Parathyroid adenoma (tissue), 2 donors: Measurements from ENCODE around the gene LRRC8C.

ENCODE experiments used
- H2AFZ ChIP-seq: fragments of 300-600 bp; sonication (generic); one replicate; pipeline ENCODE4 v1.7.0; 2017; ENCODE audit warnings: antibody characterized with exemption, mild to moderate bottlenecking
- H3K27ac ChIP-seq: fragments of 300-600 bp; sonication (generic); one replicate; pipeline ENCODE4 v1.7.0; 2017
- H3K27me3 ChIP-seq: fragments of 300-600 bp; sonication (generic); one replicate; pipeline ENCODE4 v1.7.0; 2017; ENCODE audit warnings: low read length; ENCODE audit not compliant: control insufficient read depth, insufficient read depth
- H3K36me3 ChIP-seq: fragments of 300-600 bp; sonication (generic); one replicate; pipeline ENCODE4 v1.7.0; 2017; ENCODE audit warnings: low read length; ENCODE audit not compliant: control insufficient read depth, insufficient read depth
- H3K4me1 ChIP-seq: fragments of 300-600 bp; sonication (generic); one replicate; pipeline ENCODE4 v1.7.0; 2017; ENCODE audit warnings: control low read depth
- H3K4me2 ChIP-seq: fragments of 300-600 bp; sonication (generic); one replicate; pipeline ENCODE4 v1.7.0; 2017; ENCODE audit warnings: low read length
- H3K4me3 ChIP-seq: fragments of 300-600 bp; sonication (generic); one replicate; pipeline ENCODE4 v1.7.0; 2017; ENCODE audit warnings: low read depth, low read length
- H3K79me2 ChIP-seq: fragments of 300-600 bp; sonication (generic); one replicate; pipeline ENCODE4 v1.7.0; 2017; ENCODE audit warnings: control low read depth
- H3K9ac ChIP-seq: fragments of 300-600 bp; sonication (generic); one replicate; pipeline ENCODE4 v1.7.0; 2017; ENCODE audit warnings: mild to moderate bottlenecking
- H3K9me3 ChIP-seq: fragments of 300-600 bp; sonication (generic); one replicate; pipeline ENCODE4 v1.7.0; 2017; ENCODE audit warnings: low read length; ENCODE audit not compliant: control insufficient read depth
- TF ChIP-seq, protein P1 (sequence below): fragments of 300-600 bp; sonication (generic); IDR thresholded peaks from one replicate; pipeline ENCODE4 v1.7.0; 2017; ENCODE audit warnings: antibody characterized with exemption, mild to moderate bottlenecking
- donor health status: primary hyperparathyroidism.

Gene LRRC8C

DNA sequence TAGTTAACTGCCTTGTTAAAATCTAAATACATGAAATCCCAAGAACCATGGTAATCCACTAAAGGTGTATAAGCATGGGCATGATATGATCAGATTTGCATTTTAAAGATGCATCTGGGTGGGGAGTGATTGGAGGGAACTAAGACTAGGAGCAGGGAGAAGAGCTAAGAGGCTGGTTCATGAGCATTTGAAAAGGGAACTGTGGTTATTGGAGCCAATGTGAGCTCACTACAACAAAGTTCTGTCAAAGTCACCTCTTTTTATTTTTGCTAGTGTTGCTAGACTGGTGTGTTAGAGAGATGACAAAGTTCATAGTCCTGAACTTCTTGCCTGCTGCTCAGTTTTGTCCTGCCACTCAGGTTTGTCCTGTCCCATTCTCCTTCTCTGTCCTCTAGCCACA is 120.8 kb downstream of the LRRC8C start:
- no peak overlapping the region for H3K27ac ChIP-seq

DNA sequence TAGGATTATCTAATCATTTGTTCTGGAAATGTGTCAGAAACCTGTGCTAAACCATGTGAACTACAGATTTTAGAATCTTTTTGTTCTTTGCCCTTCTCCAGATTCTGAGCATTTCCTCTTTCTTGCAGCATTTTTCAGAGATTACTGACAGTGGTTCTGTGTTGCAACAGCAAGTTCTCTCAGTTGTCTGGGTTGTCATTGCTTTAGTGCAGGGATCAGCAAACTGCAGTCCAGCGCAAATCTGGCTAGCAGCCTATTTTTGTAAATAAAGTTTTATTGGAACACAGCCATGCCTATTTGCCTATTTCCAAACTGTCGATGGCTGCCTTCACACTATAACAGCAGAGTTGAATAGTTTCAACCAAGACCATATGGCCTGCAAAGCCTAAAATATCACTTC is 121.6 kb downstream of the LRRC8C start:
- Histone ChIP-seq H3K27me3 (no peaks in the 10 kb centered on the region), H3K9me3 (no peaks in the 10 kb centered on the region), H3K27ac (no peak overlapping the region), H3K4me1 (no peaks in the 10 kb centered on the region), H2AFZ (no peak overlapping the region), H3K79me2 (no peaks in the 10 kb centered on the region), H3K4me2 (no peak overlapping the region), H3K4me3 (no peak overlapping the region), H3K36me3 (no peaks in the 10 kb centered on the region), H3K9ac (no peak overlapping the region)
- TF ChIP-seq, protein P1, sequence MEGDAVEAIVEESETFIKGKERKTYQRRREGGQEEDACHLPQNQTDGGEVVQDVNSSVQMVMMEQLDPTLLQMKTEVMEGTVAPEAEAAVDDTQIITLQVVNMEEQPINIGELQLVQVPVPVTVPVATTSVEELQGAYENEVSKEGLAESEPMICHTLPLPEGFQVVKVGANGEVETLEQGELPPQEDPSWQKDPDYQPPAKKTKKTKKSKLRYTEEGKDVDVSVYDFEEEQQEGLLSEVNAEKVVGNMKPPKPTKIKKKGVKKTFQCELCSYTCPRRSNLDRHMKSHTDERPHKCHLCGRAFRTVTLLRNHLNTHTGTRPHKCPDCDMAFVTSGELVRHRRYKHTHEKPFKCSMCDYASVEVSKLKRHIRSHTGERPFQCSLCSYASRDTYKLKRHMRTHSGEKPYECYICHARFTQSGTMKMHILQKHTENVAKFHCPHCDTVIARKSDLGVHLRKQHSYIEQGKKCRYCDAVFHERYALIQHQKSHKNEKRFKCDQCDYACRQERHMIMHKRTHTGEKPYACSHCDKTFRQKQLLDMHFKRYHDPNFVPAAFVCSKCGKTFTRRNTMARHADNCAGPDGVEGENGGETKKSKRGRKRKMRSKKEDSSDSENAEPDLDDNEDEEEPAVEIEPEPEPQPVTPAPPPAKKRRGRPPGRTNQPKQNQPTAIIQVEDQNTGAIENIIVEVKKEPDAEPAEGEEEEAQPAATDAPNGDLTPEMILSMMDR = no peak

More for the DNA sequence above, 120.8 kb downstream of the LRRC8C start:
- no peaks in the 10 kb centered on the region for H3K9me3 ChIP-seq
- no peaks in the 10 kb centered on the region for H3K36me3 ChIP-seq
- H3K79me2 ChIP-seq = no peaks in the 10 kb centered on the region
- H3K9ac ChIP-seq = no peak overlapping the region
- H3K4me1 ChIP-seq = no peaks in the 10 kb centered on the region
- H3K4me3 ChIP-seq = no peak overlapping the region
- H3K27me3 ChIP-seq = no peaks in the 10 kb centered on the region
- H3K4me2 ChIP-seq = no peak overlapping the region
- TF ChIP-seq, protein P1 = no peak
- no peak overlapping the region for H2AFZ ChIP-seq

DNA sequence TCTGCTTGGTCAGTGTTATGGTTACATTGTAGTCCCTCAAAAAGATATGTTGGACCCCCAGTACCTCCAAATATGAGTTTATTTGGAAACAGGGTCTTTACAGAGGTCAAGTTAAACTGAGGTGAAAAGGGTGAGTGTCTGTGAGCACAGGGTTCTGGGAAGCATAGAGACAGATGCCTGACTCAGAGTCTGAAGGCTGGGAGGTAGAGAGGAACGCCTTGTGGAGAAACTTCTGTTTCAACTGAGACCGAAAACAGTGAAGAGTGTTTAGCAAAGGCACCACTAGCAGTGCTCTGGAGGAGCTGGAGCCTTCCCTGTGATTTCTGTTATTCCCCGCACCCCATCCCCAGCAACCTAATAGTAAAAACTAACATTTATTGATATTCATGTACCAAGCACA is 122.7 kb downstream of the LRRC8C start:
- H3K4me3 ChIP-seq = no peak overlapping the region
- H3K27me3 ChIP-seq = no peaks in the 10 kb centered on the region
- H3K9ac ChIP-seq = no peak overlapping the region
- TF ChIP-seq, protein P1 = no peak
- no peaks in the 10 kb centered on the region for H3K36me3 ChIP-seq
- no peaks in the 10 kb centered on the region for H3K9me3 ChIP-seq
- H2AFZ ChIP-seq = no peak overlapping the region
- H3K4me1 ChIP-seq = no peaks in the 10 kb centered on the region
- no peaks in the 10 kb centered on the region for H3K79me2 ChIP-seq
- no peak overlapping the region for H3K27ac ChIP-seq
- H3K4me2 ChIP-seq = no peak overlapping the region

DNA sequence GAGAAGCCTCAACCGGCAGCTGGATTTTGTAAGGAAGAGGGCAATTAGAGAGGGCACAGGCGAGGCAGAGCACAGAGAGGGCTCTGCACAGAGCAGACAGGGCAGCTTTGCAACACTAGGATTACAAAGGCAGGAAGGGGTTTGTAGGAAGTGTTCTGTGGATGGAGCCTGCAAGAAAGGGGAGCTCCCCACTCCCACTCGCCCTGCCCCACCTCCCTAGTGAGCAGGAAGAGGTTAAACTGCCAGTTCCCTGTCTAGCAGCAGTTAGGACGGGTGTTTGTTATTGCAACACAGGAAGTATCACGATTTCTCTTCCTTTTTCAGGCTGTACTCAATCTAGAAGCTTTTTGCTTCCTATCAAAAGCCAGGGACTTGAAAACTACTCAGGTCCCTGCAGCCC is 124.6 kb downstream of the LRRC8C start:
- Histone ChIP-seq H3K4me3 (no peak overlapping the region), H3K9ac (no peak overlapping the region), H3K27ac (no peak overlapping the region)

DNA sequence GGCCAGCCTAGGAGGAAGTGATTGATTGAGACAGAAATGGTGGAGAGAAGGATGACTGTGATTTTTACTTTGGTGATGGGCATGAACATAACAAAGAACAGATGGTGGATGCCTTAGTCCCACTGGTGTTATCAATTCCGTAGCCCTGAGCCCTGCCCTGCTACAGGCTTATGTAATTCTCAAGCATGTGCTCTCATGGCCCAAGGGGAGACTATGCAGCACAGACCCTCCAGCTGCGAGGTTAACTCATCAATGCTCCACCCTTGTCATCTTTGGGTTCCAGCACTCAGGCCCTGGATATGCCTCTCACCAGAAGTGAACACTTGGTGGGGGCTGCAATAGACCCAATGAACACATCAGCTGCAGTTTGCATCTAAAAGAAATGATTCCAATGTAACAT is 125.2 kb downstream of the LRRC8C start:
- no peak overlapping the region for H3K27ac ChIP-seq
- no peak overlapping the region for H2AFZ ChIP-seq

More for the DNA sequence above, 124.6 kb downstream of the LRRC8C start:
- TF ChIP-seq, protein P1 = no peak
- Histone ChIP-seq H3K79me2 (no peaks in the 10 kb centered on the region), H3K4me1 (no peaks in the 10 kb centered on the region), H3K9me3 (no peaks in the 10 kb centered on the region), H3K4me2 (peak overlapping the region; percentile 6), H3K36me3 (no peaks in the 10 kb centered on the region), H2AFZ (peak overlapping the region; percentile 11), H3K27me3 (no peaks in the 10 kb centered on the region)

More for the DNA sequence above, 125.2 kb downstream of the LRRC8C start:
- Histone ChIP-seq H3K4me2 (no peak overlapping the region), H3K9ac (no peak overlapping the region), H3K79me2 (no peaks in the 10 kb centered on the region), H3K4me3 (no peak overlapping the region), H3K4me1 (no peaks in the 10 kb centered on the region), H3K36me3 (no peaks in the 10 kb centered on the region), H3K27me3 (no peaks in the 10 kb centered on the region), H3K9me3 (no peaks in the 10 kb centered on the region)
- TF ChIP-seq, protein P1 = no peak
